Activated CD4-positive, alpha-beta T cell treated with anti-CD3 and anti-CD28 coated beads, Interleukin-2, amount 10 ng/mL, durations not matched to agents 24 days and 14 days (primary cell): ENCODE measurements around the gene TTI1. TPM values are rescaled to one million over a fixed set of nuclear protein-coding genes. Genes with fewer than 3 reads are reported as not detected.

Source experiments
- DNase-seq: peaks from one replicate; pipeline ENCODE4 v3.0.0; 2022
- H3K27ac Mint-ChIP-seq: one replicate; pipeline ENCODE4 v1.8.0; 2022; ENCODE audit warnings: mild to moderate bottlenecking, mixed read lengths
- H3K27me3 Mint-ChIP-seq: one replicate; pipeline ENCODE4 v1.8.0; 2022; ENCODE audit warnings: mixed read lengths
- H3K36me3 Mint-ChIP-seq: one replicate; pipeline ENCODE4 v1.8.0; 2022; ENCODE audit warnings: low read depth, mild to moderate bottlenecking, mixed read lengths
- H3K4me1 Mint-ChIP-seq: one replicate; pipeline ENCODE4 v1.8.0; 2021; ENCODE audit warnings: mixed read lengths
- H3K4me3 Mint-ChIP-seq: one replicate; pipeline ENCODE4 v1.8.0; 2022; ENCODE audit warnings: mild to moderate bottlenecking, moderate library complexity, mixed read lengths
- H3K9me3 Mint-ChIP-seq: one replicate; pipeline ENCODE4 v1.8.0; 2021; ENCODE audit warnings: mixed read lengths
- intact Hi-C: fragments of 100-400 bp; cut with micrococcal nuclease; formaldehyde crosslinking; loops from one replicate; pipeline ENCODE4 v1.15.1; 2023
- total RNA-seq: library from RNA; stranded (reverse); gene quantifications from 2 replicates; pipeline ENCODE4 v1.2.3, GENCODE V29; 2022

Gene TTI1
- total RNA-seq, 1 donor from 2014 or later = 48.8 TPM

DNA sequence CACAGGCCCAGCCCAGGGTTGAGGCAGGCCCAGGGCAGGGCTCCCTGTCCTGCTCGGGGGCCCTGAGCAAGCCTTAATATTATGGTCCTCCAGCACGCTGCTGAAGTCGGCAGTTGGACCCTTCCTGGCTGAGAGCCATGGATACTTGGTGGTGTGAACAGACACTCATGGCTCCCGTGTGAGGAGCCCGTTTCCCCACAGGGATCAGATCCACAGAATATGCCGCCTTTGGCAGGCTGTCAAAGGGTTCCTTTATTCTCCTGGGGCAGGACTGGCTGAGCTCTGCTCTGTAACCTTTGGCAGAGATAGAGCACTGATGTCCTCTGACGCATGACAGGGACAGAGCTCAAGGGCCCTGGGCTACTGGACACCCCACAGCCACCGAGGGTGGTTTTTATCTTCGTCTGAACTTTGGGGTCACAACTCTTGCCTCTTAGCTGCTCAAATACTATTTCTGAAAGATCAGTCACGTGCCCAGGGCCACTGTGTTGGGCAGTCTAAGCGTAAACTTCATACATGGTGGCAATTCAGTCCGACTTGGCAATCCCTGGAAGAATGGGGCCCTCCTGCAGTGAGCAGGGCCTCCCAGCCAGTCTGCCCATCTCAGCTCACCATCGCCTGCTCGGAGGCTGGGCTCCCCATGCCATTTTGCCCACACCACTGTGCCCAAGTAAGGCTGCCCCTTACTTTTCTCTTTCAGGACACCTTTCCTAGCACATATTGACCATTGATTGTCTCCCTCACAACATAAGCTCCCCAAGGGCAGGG, 49.1 kb downstream of the TTI1 start:
- no peaks in the 10 kb centered on the region for H3K9me3 Mint-ChIP-seq
- H3K4me1 Mint-ChIP-seq = no peaks in the 10 kb centered on the region
- no peak for DNase-seq
- intact Hi-C loops = no loop called here
- no peak overlapping the region for H3K4me3 Mint-ChIP-seq
- no peak overlapping the region for H3K27ac Mint-ChIP-seq
- peaks cover 26% of the 10 kb centered on the region for H3K36me3 Mint-ChIP-seq
- H3K27me3 Mint-ChIP-seq = no peaks in the 10 kb centered on the region

DNA sequence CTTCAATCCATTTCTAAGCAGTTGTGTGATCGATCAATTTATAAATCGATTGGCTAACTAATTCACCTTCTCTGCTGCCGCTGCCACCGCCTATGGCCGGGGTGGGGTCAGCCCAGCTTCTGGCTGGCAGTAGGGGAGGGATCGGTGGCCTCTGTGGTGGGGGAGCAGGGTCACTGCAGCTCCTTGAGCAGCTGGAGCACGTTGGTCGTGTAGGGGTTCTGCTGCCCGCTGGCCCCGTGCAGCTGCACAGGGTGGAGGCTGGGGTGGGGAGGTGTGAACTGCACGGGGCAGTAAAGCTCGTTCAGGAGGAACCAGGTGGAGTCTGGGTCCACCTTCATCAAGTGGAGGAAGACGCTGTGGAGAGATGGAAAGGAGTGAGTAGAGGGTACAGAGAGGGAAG, 50.0 kb downstream of the TTI1 start:
- H3K4me3 Mint-ChIP-seq = no peak overlapping the region
- no peaks in the 10 kb centered on the region for H3K4me1 Mint-ChIP-seq
- no peaks in the 10 kb centered on the region for H3K27me3 Mint-ChIP-seq
- intact Hi-C loops = no loop called here
- peaks cover 21% of the 10 kb centered on the region for H3K36me3 Mint-ChIP-seq
- no peak for DNase-seq
- no peaks in the 10 kb centered on the region for H3K9me3 Mint-ChIP-seq
- H3K27ac Mint-ChIP-seq = no peak overlapping the region

DNA sequence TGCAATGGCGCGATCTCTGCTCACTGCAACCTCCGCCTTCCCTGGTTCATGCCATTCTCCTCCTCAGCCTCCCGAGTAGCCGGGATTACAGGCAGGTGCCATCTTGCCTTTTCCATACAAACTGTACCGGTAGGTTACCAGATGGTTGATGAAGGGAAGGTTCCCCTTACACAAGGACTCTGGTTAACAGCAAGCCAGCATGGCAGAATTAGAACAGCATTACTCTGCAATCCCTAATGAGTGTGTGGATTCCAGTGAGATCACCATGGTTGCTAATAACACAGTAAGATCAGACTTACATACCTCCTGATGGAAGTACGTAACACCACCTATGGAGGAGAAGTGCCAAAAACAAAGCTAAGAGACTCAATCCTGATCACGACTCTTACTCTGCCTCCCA, 51.7 kb downstream of the TTI1 start:
- Mint-ChIP-seq H3K4me3 (no peak overlapping the region), H3K4me1 (peaks cover 3% of the 10 kb centered on the region), H3K9me3 (no peaks in the 10 kb centered on the region), H3K36me3 (peaks cover 17% of the 10 kb centered on the region), H3K27ac (no peak overlapping the region), H3K27me3 (no peaks in the 10 kb centered on the region)
- DNase-seq = no peak
- intact Hi-C loops = no loop called here

DNA sequence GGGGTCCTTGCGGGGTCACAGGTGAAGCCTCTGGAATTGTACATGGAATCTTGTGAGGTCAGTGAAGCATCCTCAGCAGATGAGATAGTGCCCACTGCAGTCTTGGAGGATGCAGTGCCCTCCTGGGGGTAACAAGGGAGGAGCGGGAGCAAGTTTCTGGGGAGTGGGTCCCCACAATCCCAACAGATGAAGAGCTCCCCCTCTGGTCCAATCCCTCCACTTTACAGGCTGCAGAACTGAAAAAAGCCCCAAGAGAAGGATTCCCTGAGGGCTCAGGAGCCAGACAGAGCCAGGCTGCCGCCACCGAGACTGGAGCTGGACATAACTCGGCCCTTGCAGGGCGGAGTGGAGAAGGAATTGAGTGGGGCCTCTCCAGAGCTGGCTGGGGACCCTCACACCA, 52.4 kb downstream of the TTI1 start:
- intact Hi-C loops = no loop called here
- H3K4me1 Mint-ChIP-seq = peaks cover 3% of the 10 kb centered on the region

DNA sequence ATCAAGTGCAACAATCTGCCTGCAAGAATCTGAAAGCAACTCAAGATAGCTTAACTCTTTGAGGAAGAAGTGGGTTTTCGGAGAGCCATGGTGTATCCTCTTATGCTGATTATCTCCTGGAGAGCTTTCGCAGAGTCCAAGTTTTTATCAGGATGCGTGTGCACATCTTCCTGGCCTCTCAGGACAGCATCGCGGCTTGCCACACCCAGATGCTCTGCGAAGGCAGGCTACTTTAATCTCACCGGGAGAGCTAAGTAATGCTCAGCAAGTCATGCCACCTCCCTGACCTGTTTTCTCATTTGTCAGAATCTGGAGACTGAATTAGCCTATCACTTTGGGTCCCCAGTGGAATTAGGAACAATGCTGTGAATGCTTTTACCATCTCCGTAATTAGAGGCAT, 52.9 kb downstream of the TTI1 start:
- H3K36me3 Mint-ChIP-seq = peaks cover 17% of the 10 kb centered on the region
- H3K9me3 Mint-ChIP-seq = no peaks in the 10 kb centered on the region
- DNase-seq = no peak
- H3K4me1 Mint-ChIP-seq = peaks cover 3% of the 10 kb centered on the region
- H3K4me3 Mint-ChIP-seq = no peak overlapping the region
- H3K27ac Mint-ChIP-seq = no peak overlapping the region
- intact Hi-C loops = no loop called here
- H3K27me3 Mint-ChIP-seq = no peaks in the 10 kb centered on the region

More for the DNA sequence above, 52.4 kb downstream of the TTI1 start:
- H3K9me3 Mint-ChIP-seq = no peaks in the 10 kb centered on the region
- no peak for DNase-seq
- H3K36me3 Mint-ChIP-seq = peaks cover 17% of the 10 kb centered on the region
- no peaks in the 10 kb centered on the region for H3K27me3 Mint-ChIP-seq
- no peak overlapping the region for H3K27ac Mint-ChIP-seq
- H3K4me3 Mint-ChIP-seq = no peak overlapping the region

DNA sequence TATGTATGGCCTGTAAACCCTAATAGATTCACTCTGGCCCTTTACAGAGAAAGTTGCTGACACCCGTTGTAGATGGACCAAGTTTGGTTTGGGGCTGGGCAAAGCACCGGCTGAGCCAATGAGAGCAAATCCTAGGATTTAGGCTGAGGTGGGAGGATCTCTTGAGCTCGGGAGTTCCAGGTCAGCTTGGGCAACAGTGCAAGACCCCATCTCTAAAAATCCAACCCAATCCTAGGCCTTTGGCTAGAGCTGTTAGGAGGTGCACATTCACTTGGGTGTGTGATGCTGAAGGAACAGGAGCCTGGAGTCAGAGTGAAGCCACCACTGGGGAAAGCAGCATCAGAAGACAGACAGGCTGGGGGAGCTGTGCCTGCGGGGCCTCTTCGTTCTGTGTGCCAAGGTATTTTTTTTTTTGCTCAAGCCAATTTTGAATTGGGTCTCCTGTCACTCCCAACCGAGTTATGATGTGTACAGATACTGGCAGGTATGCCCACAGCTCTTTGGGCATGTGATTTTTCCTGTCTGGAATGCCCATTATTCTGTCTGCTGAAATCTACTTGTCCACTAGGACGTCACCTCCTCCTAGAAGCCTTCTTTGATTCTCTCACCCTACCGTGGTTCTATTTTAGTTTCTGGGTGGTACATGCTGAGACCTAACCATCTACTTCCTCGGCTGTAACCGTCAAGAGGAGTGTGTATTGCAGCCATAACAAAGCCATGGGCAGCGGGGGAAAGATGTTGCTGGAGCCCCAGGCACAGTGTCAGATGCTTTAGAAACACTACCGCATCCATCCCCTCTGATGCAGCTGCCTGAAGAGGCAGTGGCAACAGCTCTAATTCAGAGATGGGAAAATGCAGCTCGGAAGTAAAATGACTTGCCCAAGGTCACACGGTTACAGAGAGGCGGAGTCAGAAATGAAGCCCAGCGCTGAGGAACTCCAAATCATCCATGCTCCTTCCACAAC, 54.0 kb downstream of the TTI1 start:
- Mint-ChIP-seq H3K36me3 (peaks cover 17% of the 10 kb centered on the region), H3K4me3 (no peak overlapping the region), H3K27me3 (no peaks in the 10 kb centered on the region), H3K9me3 (no peaks in the 10 kb centered on the region), H3K4me1 (peaks cover 3% of the 10 kb centered on the region), H3K27ac (no peak overlapping the region)
- no peak for DNase-seq
- intact Hi-C loops = no loop called here

DNA sequence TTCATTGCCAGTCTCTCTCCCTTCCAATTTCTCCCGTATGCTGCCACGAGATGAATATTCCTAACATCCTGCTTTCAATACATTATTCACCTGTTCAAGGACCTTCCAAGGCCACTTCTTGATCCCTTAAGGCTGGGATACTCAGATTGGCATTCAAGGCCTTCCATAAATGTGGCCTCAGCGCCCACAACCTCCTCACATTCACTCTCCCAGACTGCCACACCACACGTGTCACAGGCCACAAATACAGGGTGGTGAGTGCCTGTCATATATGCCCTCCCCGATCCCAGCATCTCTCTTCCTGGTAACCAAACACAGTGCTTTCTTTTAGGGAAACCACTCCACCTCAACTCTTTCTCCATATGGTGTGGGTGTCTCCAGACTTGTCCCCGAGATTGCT, 55.5 kb downstream of the TTI1 start:
- peaks cover 10% of the 10 kb centered on the region for H3K36me3 Mint-ChIP-seq
- no peak overlapping the region for H3K4me3 Mint-ChIP-seq
- H3K9me3 Mint-ChIP-seq = no peaks in the 10 kb centered on the region
- intact Hi-C loops = no loop called here
- no peak for DNase-seq
- H3K27me3 Mint-ChIP-seq = no peaks in the 10 kb centered on the region
- H3K27ac Mint-ChIP-seq = no peak overlapping the region
- H3K4me1 Mint-ChIP-seq = peaks cover 3% of the 10 kb centered on the region

DNA sequence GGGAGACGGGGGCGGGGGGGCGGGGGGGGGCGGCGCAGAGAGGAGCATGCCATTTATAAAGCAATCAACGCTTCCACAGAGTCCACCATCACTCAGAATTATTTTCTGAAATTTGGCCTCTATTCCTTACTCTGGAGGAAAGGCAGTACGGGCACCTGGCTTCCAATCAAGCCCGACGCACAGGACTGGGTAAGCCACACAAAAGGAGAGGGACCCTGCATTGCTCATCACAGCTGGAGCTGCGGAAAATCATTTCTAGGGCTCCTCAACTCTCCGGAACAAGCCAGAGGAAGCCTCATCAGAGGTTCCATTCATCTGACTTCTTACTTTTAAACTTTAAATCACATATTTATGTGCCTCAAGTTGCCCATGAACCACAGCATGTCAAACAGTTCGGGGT, 55.9 kb downstream of the TTI1 start:
- H3K4me3 Mint-ChIP-seq = no peak overlapping the region

DNA sequence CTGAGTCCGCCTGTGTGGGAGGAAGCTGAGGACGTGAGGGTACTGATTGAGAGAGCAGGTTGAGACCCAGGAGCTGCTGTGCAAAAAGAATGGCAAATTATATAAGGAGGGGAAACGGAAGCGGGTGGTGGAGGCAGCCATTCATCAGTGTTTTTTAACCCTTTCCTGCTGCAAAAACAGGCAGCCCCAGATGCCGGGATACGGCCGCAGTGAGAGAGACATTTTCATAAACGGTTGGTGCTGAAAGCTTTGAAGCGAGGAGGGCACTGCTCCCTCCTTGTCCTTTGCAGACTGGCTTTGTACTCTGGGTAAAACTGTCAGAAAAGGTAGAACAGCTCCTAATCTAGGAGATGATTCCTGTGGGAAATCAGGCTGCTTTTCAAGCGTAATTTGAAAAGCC, 56.4 kb downstream of the TTI1 start:
- Mint-ChIP-seq H3K4me3 (no peak overlapping the region), H3K36me3 (peaks cover 5% of the 10 kb centered on the region), H3K27ac (no peak overlapping the region), H3K4me1 (peaks cover 3% of the 10 kb centered on the region), H3K27me3 (no peaks in the 10 kb centered on the region), H3K9me3 (no peaks in the 10 kb centered on the region)
- intact Hi-C loops = no loop called here
- DNase-seq = no peak

More for the DNA sequence above, 55.9 kb downstream of the TTI1 start:
- no peak overlapping the region for H3K27ac Mint-ChIP-seq
- no peaks in the 10 kb centered on the region for H3K9me3 Mint-ChIP-seq
- peaks cover 3% of the 10 kb centered on the region for H3K4me1 Mint-ChIP-seq
- no peak for DNase-seq
- no peaks in the 10 kb centered on the region for H3K27me3 Mint-ChIP-seq
- H3K36me3 Mint-ChIP-seq = peaks cover 6% of the 10 kb centered on the region
- intact Hi-C loops = no loop called here

DNA sequence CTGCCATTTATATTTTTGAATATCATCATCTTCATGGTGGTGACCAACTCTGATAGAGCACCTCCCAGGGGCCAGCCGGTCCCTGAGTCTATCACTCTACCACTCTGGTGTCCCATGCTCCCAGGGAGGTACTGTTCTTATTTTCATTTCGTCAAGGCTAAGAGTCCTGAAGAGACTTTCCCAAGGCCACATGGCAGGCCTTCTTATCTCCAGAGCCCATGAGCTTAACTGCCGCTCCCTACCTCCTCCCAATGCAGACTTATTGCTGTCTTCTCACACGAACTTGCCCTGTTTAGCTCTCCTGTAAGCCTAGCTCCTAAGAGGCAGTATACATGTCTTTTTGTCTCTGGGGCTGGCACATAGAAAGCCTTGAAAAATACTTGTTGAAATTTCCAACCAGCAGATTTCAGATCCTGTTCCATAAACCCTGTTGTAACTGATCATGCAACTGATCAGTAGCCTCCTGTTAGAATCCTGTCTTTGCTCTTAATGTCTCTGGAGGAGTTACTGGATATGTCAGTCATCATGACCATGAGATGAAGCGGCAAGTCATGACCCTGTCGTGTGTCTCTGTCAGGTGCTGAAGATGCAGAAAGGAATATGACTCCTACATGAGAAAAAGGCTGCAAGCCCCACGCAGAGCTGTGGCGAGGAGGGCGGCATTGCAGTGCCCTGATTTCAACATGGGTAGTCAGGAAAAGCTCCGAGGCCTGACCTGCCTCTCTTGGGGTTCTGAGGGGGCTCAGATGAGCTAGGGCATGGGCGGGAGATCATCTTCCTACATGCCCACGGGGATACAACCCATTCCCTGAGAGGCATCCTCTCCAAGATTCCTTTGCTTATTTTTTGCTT, 60.0 kb downstream of the TTI1 start:
- intact Hi-C loops = no loop called here
- DNase-seq = no peak
- Mint-ChIP-seq H3K36me3 (peaks cover 1% of the 10 kb centered on the region), H3K27me3 (no peaks in the 10 kb centered on the region), H3K4me1 (peaks cover 3% of the 10 kb centered on the region), H3K4me3 (no peak overlapping the region), H3K9me3 (peaks cover 6% of the 10 kb centered on the region), H3K27ac (no peak overlapping the region)

DNA sequence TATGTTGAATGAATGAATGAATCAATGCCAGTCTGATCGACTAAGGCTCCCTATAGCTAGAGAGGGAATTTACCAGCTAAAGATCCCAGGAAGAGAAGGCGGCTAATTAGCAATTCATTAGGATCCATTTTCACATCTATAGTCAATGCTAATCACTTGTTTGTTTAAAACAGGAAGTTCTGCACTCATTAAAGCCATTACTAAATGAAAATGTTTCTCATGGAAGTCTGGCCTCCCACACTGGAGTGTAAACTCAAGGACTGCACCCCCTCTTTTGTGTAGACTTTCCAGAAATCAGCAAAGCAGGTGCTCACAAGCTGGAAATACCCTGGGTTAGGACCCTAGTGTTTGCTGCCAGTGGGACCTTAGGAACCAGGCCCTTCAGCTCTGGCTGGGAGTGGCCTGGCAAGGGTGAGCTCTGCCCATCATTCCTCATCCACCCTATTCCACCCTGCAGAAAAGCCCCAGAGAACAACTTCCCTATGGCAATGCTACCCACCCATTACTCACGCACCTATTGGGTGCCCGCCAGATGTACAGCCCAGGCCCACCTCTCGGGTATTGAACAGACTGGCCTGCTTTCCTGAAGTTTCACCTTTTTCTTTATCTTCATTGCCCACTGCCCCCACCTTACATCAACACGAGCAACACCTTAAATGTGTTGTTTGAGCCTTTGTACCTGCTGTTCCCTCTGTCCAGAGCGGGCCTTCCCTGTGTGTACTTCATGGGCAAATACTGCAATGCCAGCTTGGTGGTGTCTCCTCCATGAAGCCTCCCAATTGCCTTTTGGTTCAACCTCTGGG, 60.8 kb downstream of the TTI1 start:
- no peaks in the 10 kb centered on the region for H3K4me1 Mint-ChIP-seq
- no peak overlapping the region for H3K27ac Mint-ChIP-seq
- H3K4me3 Mint-ChIP-seq = no peak overlapping the region
- H3K9me3 Mint-ChIP-seq = peaks cover 11% of the 10 kb centered on the region
- DNase-seq = no peak
- intact Hi-C loops = no loop called here
- H3K27me3 Mint-ChIP-seq = no peaks in the 10 kb centered on the region
- peaks cover 1% of the 10 kb centered on the region for H3K36me3 Mint-ChIP-seq

DNA sequence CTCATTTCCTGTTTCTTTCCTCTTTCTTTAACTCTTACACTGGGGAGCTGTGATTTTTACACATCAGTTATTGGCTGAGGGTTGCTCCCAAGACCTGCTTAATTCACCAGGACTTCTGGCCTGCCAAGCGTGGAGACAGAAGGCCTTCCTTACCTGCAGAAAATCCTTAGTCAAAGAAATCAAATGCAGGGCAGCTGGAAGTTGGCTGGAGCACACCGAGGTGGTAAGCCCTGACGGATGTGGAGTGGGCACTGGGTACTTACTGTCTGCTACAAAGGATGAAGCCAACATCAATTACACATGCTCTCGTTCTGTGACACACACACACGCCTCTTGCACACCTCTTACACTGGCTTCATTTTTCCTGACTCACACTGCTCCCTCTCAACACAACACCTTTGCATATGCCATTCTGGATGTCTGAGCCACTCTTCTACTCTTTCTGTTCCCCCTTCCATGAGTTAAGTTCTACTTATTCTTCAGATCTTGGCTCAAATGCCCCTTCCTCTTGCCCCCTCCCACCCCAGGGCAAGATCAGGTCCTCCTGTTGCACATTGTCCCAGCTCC, 61.6 kb downstream of the TTI1 start:
- Mint-ChIP-seq H3K27me3 (no peaks in the 10 kb centered on the region), H3K27ac (no peak overlapping the region), H3K9me3 (peaks cover 14% of the 10 kb centered on the region), H3K4me1 (no peaks in the 10 kb centered on the region), H3K36me3 (peaks cover 1% of the 10 kb centered on the region), H3K4me3 (no peak overlapping the region)
- intact Hi-C loops = no loop called here
- DNase-seq = no peak

DNA sequence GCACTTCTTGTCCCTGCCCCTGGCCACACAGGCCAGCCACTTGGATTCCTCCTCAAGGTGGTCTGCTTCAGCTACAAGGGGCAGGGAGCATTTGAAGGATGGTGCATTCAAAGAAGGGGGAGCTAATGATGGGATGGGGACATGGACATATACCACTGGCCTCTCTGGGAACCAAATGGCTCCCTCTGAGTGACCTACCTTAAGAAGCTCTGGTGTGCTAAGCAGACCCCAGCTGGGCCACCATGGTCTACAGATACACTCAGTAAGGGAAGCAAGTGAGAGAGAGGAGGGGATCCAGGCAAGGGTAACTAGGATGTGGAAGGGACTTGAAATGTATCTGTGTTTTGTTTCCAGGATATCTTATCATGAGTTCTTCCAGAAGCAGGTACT, 62.4 kb downstream of the TTI1 start:
- H3K36me3 Mint-ChIP-seq = peaks cover 1% of the 10 kb centered on the region
- intact Hi-C loops = no loop called here
- H3K4me3 Mint-ChIP-seq = no peak overlapping the region
- H3K9me3 Mint-ChIP-seq = peaks cover 19% of the 10 kb centered on the region
- no peak overlapping the region for H3K27ac Mint-ChIP-seq
- H3K4me1 Mint-ChIP-seq = no peaks in the 10 kb centered on the region
- H3K27me3 Mint-ChIP-seq = peaks cover 5% of the 10 kb centered on the region
- DNase-seq = no peak
